Neural progenitor cell (in vitro differentiated cells): Measurements from ENCODE around the gene COL5A3. TPM values are rescaled to one million over a fixed set of nuclear protein-coding genes. Genes with fewer than 3 reads are reported as not detected.
A peak's percentile ranks its signal among the peaks of the same experiment; 100 is the strongest.
"Not testable (repeated sequence)": the region's sequence is repeated elsewhere in the genome, so short reads cannot be mapped to it uniquely, and the experiment has no call there.

Source experiments
- DNase-seq: peaks from one replicate; pipeline ENCODE4 v3.0.0-alpha.2; 2016; ENCODE audit warnings: low spot score
- H2AFZ ChIP-seq: fragments of 200-600 bp; sonication (generic); replicated peaks from 2 replicates; pipeline ENCODE4 v1.6.1; 2016; ENCODE audit warnings: antibody characterized with exemption
- H3F3A ChIP-seq: fragments of 200-600 bp; sonication (generic); 2 replicates; pipeline ENCODE4 v1.6.1; 2016; ENCODE audit warnings: antibody characterized with exemption, low read depth
- H3K27ac ChIP-seq: fragments of 200-600 bp; sonication (generic); 2 replicates; pipeline ENCODE4 v1.5.1; 2016; ENCODE audit warnings: mild to moderate bottlenecking
- H3K27me3 ChIP-seq: fragments of 200-600 bp; sonication (generic); 2 replicates; pipeline ENCODE4 v1.6.1; 2016; ENCODE audit warnings: mild to moderate bottlenecking, moderate library complexity
- H3K36me3 ChIP-seq: fragments of 200-600 bp; sonication (generic); 2 replicates; pipeline ENCODE4 v1.5.1; 2016
- H3K4me1 ChIP-seq: fragments of 200-600 bp; sonication (generic); 2 replicates; pipeline ENCODE4 v1.6.1; 2016; ENCODE audit warnings: mixed run types
- H3K4me2 ChIP-seq: fragments of 200-600 bp; sonication (generic); 2 replicates; pipeline ENCODE4 v1.6.1; 2016
- H3K4me3 ChIP-seq: fragments of 200-600 bp; sonication (generic); 2 replicates; pipeline ENCODE4 v1.5.1; 2016
- H3K79me2 ChIP-seq: fragments of 200-600 bp; sonication (generic); 2 replicates; pipeline ENCODE4 v1.6.1; 2016; ENCODE audit warnings: low read depth
- H3K9ac ChIP-seq: fragments of 200-600 bp; sonication (generic); 2 replicates; pipeline ENCODE4 v1.6.1; 2016
- H3K9me3 ChIP-seq: fragments of 200-600 bp; sonication (generic); 2 replicates; pipeline ENCODE4 v1.5.1; 2016; ENCODE audit warnings: low read depth
- H4K20me1 ChIP-seq: fragments of 200-600 bp; sonication (generic); 2 replicates; pipeline ENCODE4 v1.6.1; 2016; ENCODE audit warnings: low read depth
- H3K27ac Mint-ChIP-seq: 3 replicates; pipeline ENCODE4 v1.8.0; 2021; ENCODE audit warnings: mixed read lengths
- H3K27me3 Mint-ChIP-seq: 2 replicates; pipeline ENCODE4 v1.8.0; 2022; ENCODE audit warnings: low read depth, mild to moderate bottlenecking, inconsistent platforms, moderate library complexity, mixed read lengths; ENCODE audit not compliant: insufficient read depth
- H3K36me3 Mint-ChIP-seq: 3 replicates; pipeline ENCODE4 v1.8.0; 2021; ENCODE audit warnings: mixed read lengths
- H3K4me1 Mint-ChIP-seq: 3 replicates; pipeline ENCODE4 v1.8.0; 2021; ENCODE audit warnings: mixed read lengths
- H3K4me3 Mint-ChIP-seq: 3 replicates; pipeline ENCODE4 v1.8.0; 2021; ENCODE audit warnings: mild to moderate bottlenecking, moderate library complexity, mixed read lengths
- H3K9me3 Mint-ChIP-seq: 3 replicates; pipeline ENCODE4 v1.8.0; 2020; ENCODE audit warnings: mixed read lengths
- CTCF ChIP-seq: fragments of 200-600 bp; sonication (generic); IDR thresholded peaks from 2 replicates; pipeline ENCODE4 v1.5.1; 2017; ENCODE audit warnings: antibody characterized with exemption, mild to moderate bottlenecking
- EZH2 ChIP-seq: fragments of 200-600 bp; sonication (generic); IDR thresholded peaks from 2 replicates; pipeline ENCODE4 v1.6.1; 2017; ENCODE audit warnings: antibody characterized with exemption, mild to moderate bottlenecking, moderate library complexity
- EZH2phosphoT487 ChIP-seq: fragments of 200-600 bp; sonication (generic); IDR thresholded peaks from 2 replicates; pipeline ENCODE4 v1.6.1; 2017; ENCODE audit warnings: antibody characterized with exemption
- total RNA-seq: library from RNA; depleted of rRNA; stranded (reverse); fragments of >200 nt; gene quantifications from 2 replicates; pipeline ENCODE4 v1.2.3, GENCODE V29; 2015; ENCODE audit warnings: low replicate concordance

Gene COL5A3
- total RNA-seq, 1 donor from 2014 or later = not detected

GRCh38 chr19:10027158-10027997 is 17.1 kb upstream of the COL5A3 start:
- peak; percentile 97 for DNase-seq
- peak overlapping the region; percentile 32 for H3K4me3 ChIP-seq
- H3K4me3 Mint-ChIP-seq = no peak overlapping the region

GRCh38 chr19:10026744-10027143 is 16.4 kb upstream of the COL5A3 start:
- Mint-ChIP-seq H3K4me1 (no peaks in the 10 kb centered on the region), H3K4me3 (no peak overlapping the region), H3K27me3 (peaks cover 9% of the 10 kb centered on the region), H3K27ac (no peak overlapping the region), H3K9me3 (no peaks in the 10 kb centered on the region), H3K36me3 (no peaks in the 10 kb centered on the region)
- Histone ChIP-seq H3K9ac (no peak overlapping the region), H3K36me3 (no peaks in the 10 kb centered on the region), H2AFZ (no peak overlapping the region), H3K4me2 (no peak overlapping the region), H3K9me3 (no peaks in the 10 kb centered on the region), H3K4me1 (peaks cover 6% of the 10 kb centered on the region), H3K27ac (no peak overlapping the region), H3K27me3 (peaks cover 22% of the 10 kb centered on the region), H3K4me3 (no peak overlapping the region), H3K79me2 (no peaks in the 10 kb centered on the region), H4K20me1 (no peaks in the 10 kb centered on the region), H3F3A (no peaks in the 10 kb centered on the region)
- TF ChIP-seq EZH2 (no peak), EZH2phosphoT487 (no peak), CTCF (no peak)
- no peak for DNase-seq

More at GRCh38 chr19:10027158-10027997, 17.1 kb upstream of the COL5A3 start:
- Mint-ChIP-seq H3K4me1 (no peaks in the 10 kb centered on the region), H3K27ac (no peak overlapping the region), H3K27me3 (peaks cover 9% of the 10 kb centered on the region), H3K36me3 (no peaks in the 10 kb centered on the region), H3K9me3 (no peaks in the 10 kb centered on the region)
- H3K9ac ChIP-seq = no peak overlapping the region
- peak overlapping the region; percentile 76 for H3K4me2 ChIP-seq
- H3K36me3 ChIP-seq = no peaks in the 10 kb centered on the region
- H3K27ac ChIP-seq = no peak overlapping the region
- peaks cover 6% of the 10 kb centered on the region for H3K4me1 ChIP-seq
- H3K79me2 ChIP-seq = no peaks in the 10 kb centered on the region
- H3K9me3 ChIP-seq = no peaks in the 10 kb centered on the region
- H2AFZ ChIP-seq = no peak overlapping the region
- H3K27me3 ChIP-seq = peaks cover 25% of the 10 kb centered on the region
- H3F3A ChIP-seq = no peaks in the 10 kb centered on the region
- H4K20me1 ChIP-seq = no peaks in the 10 kb centered on the region
- TF ChIP-seq CTCF = peak; percentile 83
- no peak for TF ChIP-seq EZH2phosphoT487

- not testable (repeated sequence) for H2AFZ ChIP-seq, H3K9me3 ChIP-seq, H3K4me1 Mint-ChIP-seq, H3K4me2 ChIP-seq, H3K27ac ChIP-seq, H3K36me3 ChIP-seq, H4K20me1 ChIP-seq, H3K27ac Mint-ChIP-seq, H3K4me3 ChIP-seq, H3K79me2 ChIP-seq, H3K9me3 Mint-ChIP-seq, H3K9ac ChIP-seq, H3K36me3 Mint-ChIP-seq, DNase-seq, H3K4me3 Mint-ChIP-seq, H3K4me1 ChIP-seq, H3F3A ChIP-seq
- H3K27me3 Mint-ChIP-seq = peaks cover 18% of the 10 kb centered on the region
- H3K27me3 ChIP-seq = peaks cover 13% of the 10 kb centered on the region
Observed at GRCh38 chr19:10023096-10023495, 12.8 kb upstream of the COL5A3 start.

- H3K4me1 ChIP-seq = no peaks in the 10 kb centered on the region
- H3K27me3 ChIP-seq = peaks cover 7% of the 10 kb centered on the region
- no peak overlapping the region for H2AFZ ChIP-seq
- H4K20me1 ChIP-seq = no peaks in the 10 kb centered on the region
- H3F3A ChIP-seq = no peaks in the 10 kb centered on the region
- Mint-ChIP-seq H3K27ac (peak overlapping the region; percentile 4), H3K36me3 (no peaks in the 10 kb centered on the region), H3K27me3 (peaks cover 21% of the 10 kb centered on the region), H3K4me1 (no peaks in the 10 kb centered on the region), H3K9me3 (no peaks in the 10 kb centered on the region), H3K4me3 (no peak overlapping the region)
- no peaks in the 10 kb centered on the region for H3K9me3 ChIP-seq
- no peak overlapping the region for H3K9ac ChIP-seq
- no peak for DNase-seq
- H3K36me3 ChIP-seq = no peaks in the 10 kb centered on the region
- no peak overlapping the region for H3K4me2 ChIP-seq
- no peak overlapping the region for H3K27ac ChIP-seq
- TF ChIP-seq EZH2phosphoT487 (no peak), CTCF (no peak), EZH2 (no peak)
- no peak overlapping the region for H3K4me3 ChIP-seq
- H3K79me2 ChIP-seq = no peaks in the 10 kb centered on the region
Observed at GRCh38 chr19:10021863-10022262, 11.6 kb upstream of the COL5A3 start.
